ENCODE measurements around the gene FARP1.

FARP1 gene

GRCh38 chr13:98327371-98328270 lies 184.7 kb downstream of the FARP1 start:
- no peaks in the 10 kb centered on the region for H3K36me3 ChIP-seq (ENCODE audit: low read depth)
- TF ChIP-seq CTCF (IDR thresholded peaks at IDR 0.05; ENCODE audit: poor library complexity, severe bottlenecking): no peak
- DNase-seq (ENCODE audit: low spot score): no peak
- no peaks in the 10 kb centered on the region for H3K4me1 ChIP-seq (ENCODE audit: insufficient read depth, poor library complexity, severe bottlenecking)
- no peaks in the 10 kb centered on the region for H3K27me3 ChIP-seq (ENCODE audit: insufficient read depth, poor library complexity, severe bottlenecking)
- no peaks in the 10 kb centered on the region for H3K9me3 ChIP-seq (ENCODE audit: severe bottlenecking)
- no peak overlapping the region for H3K27ac ChIP-seq (ENCODE audit: poor library complexity, severe bottlenecking)
- no peak overlapping the region for H3K4me3 ChIP-seq (ENCODE audit: severe bottlenecking)
- no peak for ATAC-seq (ENCODE audit: low read depth)

- no peak overlapping the region for H3K27ac ChIP-seq (ENCODE audit: poor library complexity, severe bottlenecking)
- no peaks in the 10 kb centered on the region for H3K9me3 ChIP-seq (ENCODE audit: severe bottlenecking)
- no peaks in the 10 kb centered on the region for H3K36me3 ChIP-seq (ENCODE audit: low read depth)
- ATAC-seq (ENCODE audit: low read depth) (no peak), DNase-seq (ENCODE audit: low spot score) (no peak)
- no peaks in the 10 kb centered on the region for H3K4me1 ChIP-seq (ENCODE audit: insufficient read depth, poor library complexity, severe bottlenecking)
- H3K4me3 ChIP-seq (ENCODE audit: severe bottlenecking): no peak overlapping the region
- no peaks in the 10 kb centered on the region for H3K27me3 ChIP-seq (ENCODE audit: insufficient read depth, poor library complexity, severe bottlenecking)
- TF ChIP-seq CTCF (IDR thresholded peaks at IDR 0.05; ENCODE audit: poor library complexity, severe bottlenecking): no peak
These were observed 185.6 kb downstream of the FARP1 start for GRCh38 chr13:98328511-98328910.

DNA sequence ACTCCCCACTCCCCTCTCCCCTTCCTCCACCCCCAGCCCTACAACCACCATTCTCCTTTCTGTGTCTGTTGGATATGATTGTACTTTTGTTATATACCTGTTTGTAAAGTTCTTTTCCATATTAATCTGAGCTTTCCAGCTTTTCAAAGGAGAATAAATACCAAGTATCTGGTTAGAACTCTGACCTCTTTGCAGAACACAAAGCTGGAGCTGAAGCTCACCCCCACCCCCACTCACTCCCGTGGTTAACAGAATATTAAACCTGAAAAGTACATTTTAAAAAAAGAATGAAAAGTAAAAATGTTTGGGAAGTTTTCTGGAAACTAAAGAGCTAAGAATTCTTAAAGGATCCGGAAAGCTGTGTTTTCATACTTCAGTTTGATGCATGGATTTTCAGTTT lies 189.3 kb downstream of the FARP1 start:
- no peak for TF ChIP-seq CTCF (IDR thresholded peaks at IDR 0.05; ENCODE audit: poor library complexity, severe bottlenecking)
- Histone ChIP-seq H3K27me3 (ENCODE audit: insufficient read depth, poor library complexity, severe bottlenecking) (no peaks in the 10 kb centered on the region), H3K9me3 (ENCODE audit: severe bottlenecking) (no peaks in the 10 kb centered on the region), H3K4me1 (ENCODE audit: insufficient read depth, poor library complexity, severe bottlenecking) (no peaks in the 10 kb centered on the region), H3K27ac (ENCODE audit: poor library complexity, severe bottlenecking) (no peak overlapping the region), H3K36me3 (ENCODE audit: low read depth) (no peaks in the 10 kb centered on the region), H3K4me3 (ENCODE audit: severe bottlenecking) (no peak overlapping the region)
- DNase-seq (ENCODE audit: low spot score) (no peak), ATAC-seq (ENCODE audit: low read depth) (no peak)

DNA sequence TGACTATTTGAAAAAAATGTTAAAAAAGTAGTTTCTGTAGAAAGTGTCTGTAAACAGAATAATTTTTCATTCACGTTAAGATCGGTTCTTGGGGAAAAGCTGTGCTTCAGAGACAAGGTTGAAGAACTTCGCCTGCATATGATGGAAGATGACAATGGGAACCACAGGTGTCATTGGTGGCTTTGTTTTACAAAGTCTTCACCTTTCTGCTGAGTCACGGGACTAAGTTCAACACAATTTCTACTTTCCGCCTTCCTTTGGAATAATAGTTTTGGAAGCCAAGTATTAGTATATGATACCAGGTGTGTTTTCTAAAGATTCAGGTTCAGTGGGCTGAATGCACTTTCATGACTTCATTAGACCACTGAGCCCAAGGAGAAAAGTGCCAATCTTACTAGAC lies 189.8 kb downstream of the FARP1 start:
- no peaks in the 10 kb centered on the region for H3K27me3 ChIP-seq (ENCODE audit: insufficient read depth, poor library complexity, severe bottlenecking)
- H3K4me3 ChIP-seq (ENCODE audit: severe bottlenecking): no peak overlapping the region
- H3K4me1 ChIP-seq (ENCODE audit: insufficient read depth, poor library complexity, severe bottlenecking): no peaks in the 10 kb centered on the region
- no peak for TF ChIP-seq CTCF (IDR thresholded peaks at IDR 0.05; ENCODE audit: poor library complexity, severe bottlenecking)
- no peak for DNase-seq (ENCODE audit: low spot score)
- no peaks in the 10 kb centered on the region for H3K36me3 ChIP-seq (ENCODE audit: low read depth)
- ATAC-seq (ENCODE audit: low read depth): no peak
- no peak overlapping the region for H3K27ac ChIP-seq (ENCODE audit: poor library complexity, severe bottlenecking)
- H3K9me3 ChIP-seq (ENCODE audit: severe bottlenecking): no peaks in the 10 kb centered on the region

DNA sequence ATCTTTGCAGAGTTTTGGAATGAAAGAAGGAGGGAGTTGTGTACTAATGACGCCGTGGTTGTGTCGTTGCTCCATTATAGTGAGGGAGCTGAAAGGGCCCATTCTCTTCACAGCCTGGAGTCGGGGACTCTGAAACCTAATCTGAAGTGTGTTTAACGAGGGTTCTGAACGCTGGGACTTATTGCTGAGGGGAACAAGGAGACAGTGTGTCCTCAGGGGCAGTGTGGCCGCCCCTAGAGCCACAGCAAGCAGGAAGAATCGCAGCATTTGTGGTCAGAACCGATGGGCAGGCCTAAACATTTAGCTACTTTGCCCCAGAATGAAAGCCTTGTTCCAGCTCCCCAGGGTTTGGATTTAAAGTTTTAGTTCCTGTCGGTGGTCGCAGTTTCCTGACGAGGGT lies 190.6 kb downstream of the FARP1 start:
- no peak for ATAC-seq (ENCODE audit: low read depth)
- TF ChIP-seq CTCF (IDR thresholded peaks at IDR 0.05; ENCODE audit: poor library complexity, severe bottlenecking): no peak
- H3K27ac ChIP-seq (ENCODE audit: poor library complexity, severe bottlenecking): no peak overlapping the region

More for the DNA sequence above, 190.6 kb downstream of the FARP1 start:
- no peaks in the 10 kb centered on the region for H3K9me3 ChIP-seq (ENCODE audit: severe bottlenecking)
- H3K4me1 ChIP-seq (ENCODE audit: insufficient read depth, poor library complexity, severe bottlenecking): no peaks in the 10 kb centered on the region
- no peak overlapping the region for H3K4me3 ChIP-seq (ENCODE audit: severe bottlenecking)
- DNase-seq (ENCODE audit: low spot score): no peak
- H3K36me3 ChIP-seq (ENCODE audit: low read depth): no peaks in the 10 kb centered on the region
- H3K27me3 ChIP-seq (ENCODE audit: insufficient read depth, poor library complexity, severe bottlenecking): no peaks in the 10 kb centered on the region

Measured in RWPE2 (cell line).